ENCODE results near the gene SPDEF. TPM values are rescaled to one million over a fixed set of nuclear protein-coding genes. Genes with fewer than 3 reads are reported as not detected.

Gene SPDEF
- total and polyA plus RNA-seq, 4 donors, result 2.6 to 11.8 (median 7.1) TPM

DNA sequence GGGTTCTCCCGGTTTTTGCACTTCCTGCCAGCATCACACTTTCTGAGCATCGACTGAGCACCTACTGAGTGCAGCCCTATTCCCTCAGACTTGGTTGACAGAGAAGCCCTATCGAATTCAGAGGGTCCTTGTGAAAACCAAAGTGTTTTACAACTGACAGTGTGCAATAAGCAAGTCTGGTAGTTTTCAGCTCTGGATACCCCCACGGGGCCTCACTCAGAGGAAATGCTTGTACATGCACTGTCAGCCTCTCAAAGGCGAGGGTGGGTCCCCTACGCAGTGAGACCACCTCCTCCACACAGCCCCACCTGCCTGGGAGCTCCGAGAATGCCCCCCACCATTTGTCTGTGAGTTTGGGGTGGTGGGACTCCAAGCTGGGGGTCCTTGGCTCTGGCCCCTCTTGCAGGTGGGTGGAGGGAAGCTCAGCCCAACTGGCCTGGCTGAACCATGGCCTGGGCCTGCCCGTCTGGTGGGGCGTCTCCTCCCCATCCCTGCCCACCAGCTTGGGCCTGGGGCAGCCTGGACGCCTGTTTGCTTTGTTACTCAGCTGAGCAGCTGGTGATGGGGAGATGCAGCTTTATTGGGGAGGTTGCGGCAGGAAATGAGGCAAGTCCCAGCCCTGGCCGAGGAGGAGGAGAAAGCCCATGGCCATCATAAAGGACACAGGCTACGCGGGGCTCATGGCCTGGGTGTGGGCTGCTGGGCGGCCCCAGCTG lies 1.7 kb downstream of the SPDEF start:
- no peak overlapping the region for H3K27ac ChIP-seq (ENCODE audit: low read depth in 1 of 2, low read length in 1 of 2)
- no peaks in the 10 kb centered on the region for H3K9me3 ChIP-seq (ENCODE audit: control insufficient read depth in 4 of 4, insufficient read depth in 3 of 4, low read length in 3 of 4)
- H3K36me3 ChIP-seq (ENCODE audit: control insufficient read depth in 4 of 4, insufficient read depth in 4 of 4, low read length in 4 of 4), result no peaks in the 10 kb centered on the region
- H3K4me3 ChIP-seq, result no peak overlapping the region
- peaks cover 0 to 8% (median 0%) of the 10 kb centered on the region in 5 donors for H3K4me1 ChIP-seq (ENCODE audit: control insufficient read depth in 5 of 5, insufficient read depth in 5 of 5, low read length in 5 of 5)
- H3K9ac ChIP-seq (ENCODE audit: insufficient read depth in 1 of 2, low read length in 2 of 2), result no peak overlapping the region
- TF ChIP-seq, protein P1, sequence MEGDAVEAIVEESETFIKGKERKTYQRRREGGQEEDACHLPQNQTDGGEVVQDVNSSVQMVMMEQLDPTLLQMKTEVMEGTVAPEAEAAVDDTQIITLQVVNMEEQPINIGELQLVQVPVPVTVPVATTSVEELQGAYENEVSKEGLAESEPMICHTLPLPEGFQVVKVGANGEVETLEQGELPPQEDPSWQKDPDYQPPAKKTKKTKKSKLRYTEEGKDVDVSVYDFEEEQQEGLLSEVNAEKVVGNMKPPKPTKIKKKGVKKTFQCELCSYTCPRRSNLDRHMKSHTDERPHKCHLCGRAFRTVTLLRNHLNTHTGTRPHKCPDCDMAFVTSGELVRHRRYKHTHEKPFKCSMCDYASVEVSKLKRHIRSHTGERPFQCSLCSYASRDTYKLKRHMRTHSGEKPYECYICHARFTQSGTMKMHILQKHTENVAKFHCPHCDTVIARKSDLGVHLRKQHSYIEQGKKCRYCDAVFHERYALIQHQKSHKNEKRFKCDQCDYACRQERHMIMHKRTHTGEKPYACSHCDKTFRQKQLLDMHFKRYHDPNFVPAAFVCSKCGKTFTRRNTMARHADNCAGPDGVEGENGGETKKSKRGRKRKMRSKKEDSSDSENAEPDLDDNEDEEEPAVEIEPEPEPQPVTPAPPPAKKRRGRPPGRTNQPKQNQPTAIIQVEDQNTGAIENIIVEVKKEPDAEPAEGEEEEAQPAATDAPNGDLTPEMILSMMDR (IDR thresholded peaks at IDR 0.05; ENCODE audit: control extremely low read depth, extremely low read depth), result no peak
- 54 to 56% methylated on average over 14 to 15 of the region's 15 CpGs for WGBS, 2 donors
- ATAC-seq (ENCODE audit: insufficient read depth, low FRiP score) (no peak), DNase-seq (no peak)
- no peaks in the 10 kb centered on the region for H3K27me3 ChIP-seq (ENCODE audit: control insufficient read depth in 3 of 3, insufficient read depth in 3 of 3, low read length in 2 of 3)

DNA sequence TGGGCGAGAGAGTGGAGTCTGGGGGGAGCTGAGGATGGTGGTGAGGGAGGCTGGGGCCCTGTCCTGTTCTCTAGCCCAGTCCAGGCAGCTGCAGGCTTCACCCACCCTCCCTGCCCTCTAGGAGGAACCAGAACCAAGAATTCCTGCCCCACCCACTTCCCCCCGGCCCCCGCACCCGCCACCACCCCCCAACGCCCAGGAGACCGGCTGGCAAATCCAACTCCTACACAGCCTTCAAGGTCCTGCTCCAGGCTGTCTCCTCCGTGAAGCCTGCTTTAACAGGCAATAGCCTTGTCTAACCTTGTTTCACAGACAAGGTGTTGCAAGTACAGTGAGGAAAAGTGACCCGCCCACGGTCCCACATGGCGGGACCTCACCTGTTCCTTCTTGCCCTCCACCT lies 2.4 kb downstream of the SPDEF start:
- Histone ChIP-seq H3K27me3 (ENCODE audit: control insufficient read depth in 3 of 3, insufficient read depth in 3 of 3, low read length in 2 of 3) (no peaks in the 10 kb centered on the region), H3K4me3 (no peak overlapping the region), H3K4me1 (ENCODE audit: control insufficient read depth in 5 of 5, insufficient read depth in 5 of 5, low read length in 5 of 5) (peaks cover 0 to 8% (median 0%) of the 10 kb centered on the region in 5 donors), H3K27ac (ENCODE audit: low read depth in 1 of 2, low read length in 1 of 2) (no peak overlapping the region), H3K9me3 (ENCODE audit: control insufficient read depth in 4 of 4, insufficient read depth in 3 of 4, low read length in 3 of 4) (no peaks in the 10 kb centered on the region), H3K36me3 (ENCODE audit: control insufficient read depth in 4 of 4, insufficient read depth in 4 of 4, low read length in 4 of 4) (no peaks in the 10 kb centered on the region), H3K9ac (ENCODE audit: insufficient read depth in 1 of 2, low read length in 2 of 2) (no peak overlapping the region)
- TF ChIP-seq, protein P1 (IDR thresholded peaks at IDR 0.05; ENCODE audit: control extremely low read depth, extremely low read depth), result no peak
- no peak for DNase-seq
- no peak for ATAC-seq (ENCODE audit: insufficient read depth, low FRiP score)
- 38 to 65% methylated on average over 10 of the region's 10 CpGs for WGBS, 2 donors

DNA sequence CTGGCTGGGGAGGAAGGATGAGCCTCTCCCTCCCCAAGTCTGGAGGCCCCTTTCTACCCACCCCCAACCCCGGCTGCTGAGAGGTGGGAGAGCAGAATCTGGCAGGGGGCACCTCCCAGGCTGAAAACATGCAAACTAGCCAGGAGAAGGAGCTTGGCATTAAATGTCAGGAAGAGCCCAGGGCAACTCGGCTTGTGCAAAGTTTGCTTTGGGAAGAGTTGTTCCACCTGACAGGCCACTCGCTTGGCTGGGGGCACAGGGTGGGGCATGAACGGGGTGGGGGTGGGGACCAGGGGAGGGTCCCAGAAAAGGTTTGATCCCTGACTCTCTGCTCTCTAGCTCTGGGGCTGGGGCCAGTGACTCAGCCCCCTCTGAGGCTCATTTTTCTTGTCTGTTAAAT lies 3.0 kb downstream of the SPDEF start:
- Histone ChIP-seq H3K27ac (ENCODE audit: low read depth in 1 of 2, low read length in 1 of 2) (no peak overlapping the region), H3K36me3 (ENCODE audit: control insufficient read depth in 4 of 4, insufficient read depth in 4 of 4, low read length in 4 of 4) (no peaks in the 10 kb centered on the region), H3K27me3 (ENCODE audit: control insufficient read depth in 3 of 3, insufficient read depth in 3 of 3, low read length in 2 of 3) (no peaks in the 10 kb centered on the region), H3K9me3 (ENCODE audit: control insufficient read depth in 4 of 4, insufficient read depth in 3 of 4, low read length in 3 of 4) (no peaks in the 10 kb centered on the region), H3K4me1 (ENCODE audit: control insufficient read depth in 5 of 5, insufficient read depth in 5 of 5, low read length in 5 of 5) (peaks cover 0 to 8% (median 0%) of the 10 kb centered on the region in 5 donors), H3K4me3 (no peak overlapping the region), H3K9ac (ENCODE audit: insufficient read depth in 1 of 2, low read length in 2 of 2) (no peak overlapping the region)
- 70 to 89% methylated on average over 4 of the region's 4 CpGs for WGBS, 2 donors
- TF ChIP-seq, protein P1 (IDR thresholded peaks at IDR 0.05; ENCODE audit: control extremely low read depth, extremely low read depth), result no peak
- DNase-seq, result no peak
- no peak for ATAC-seq (ENCODE audit: insufficient read depth, low FRiP score)
